Left ventricle myocardium superior (tissue), 1 donor: ENCODE data around the gene ZC3H12A. TPM values are rescaled to one million over a fixed set of nuclear protein-coding genes. Genes with fewer than 3 reads are reported as not detected.
A peak's percentile ranks its signal among the peaks of the same experiment; 100 is the strongest.
"Not testable (repeated sequence)": the region's sequence is repeated elsewhere in the genome, so short reads cannot be mapped to it uniquely, and the experiment has no call there.

Experiments used
- ATAC-seq: fragments of 200-7000 bp; cut with Tn5 transposase; one replicate; pipeline ENCODE4 v1.9.1; 2020; ENCODE audit warnings: mild to moderate bottlenecking, moderate library complexity
- DNase-seq: peaks from one replicate; pipeline ENCODE4 v3.0.0-alpha.2; 2020
- intact Hi-C: fragments of 100-400 bp; cut with micrococcal nuclease; formaldehyde crosslinking; loops from one replicate; pipeline ENCODE4 v1.11.0; 2022
- total RNA-seq: library from RNA; stranded (reverse); fragmentation: NEBNext Ultra II Directional; extraction: Animal tissue kit (Norgen Biotek cat#: 25700); gene quantifications from one replicate; pipeline ENCODE4 v1.2.1, GENCODE V29; 2021
- donor health status: DM: no; HTN: yes; CAD: no; lungs with severe emphysema.

ZC3H12A gene
- total RNA-seq, 1 donor from 2014 or later, result 4.3 TPM

GRCh38 chr1:37486680-37487618 lies 12.6 kb downstream of the ZC3H12A start:
- DNase-seq, result peak; percentile 88
- intact Hi-C loops, result no loop called here
- ATAC-seq, result peak; percentile 73

- intact Hi-C loops, result no loop called here
- no peak for DNase-seq
- no peak for ATAC-seq
These were observed 13.2 kb downstream of the ZC3H12A start for GRCh38 chr1:37487619-37487984.

- intact Hi-C loops, result no loop called here
- ATAC-seq, result no peak
These were observed 19.1 kb downstream of the ZC3H12A start for GRCh38 chr1:37493336-37494098.

GRCh38 chr1:37495875-37496274 lies 21.5 kb downstream of the ZC3H12A start:
- no peak for ATAC-seq
- intact Hi-C loops, result no loop called here
- DNase-seq, result no peak

More at GRCh38 chr1:37493336-37494098, 19.1 kb downstream of the ZC3H12A start:
- no peak for DNase-seq

- intact Hi-C loops, result no loop called here
- no peak for ATAC-seq
These were observed 23.5 kb downstream of the ZC3H12A start for GRCh38 chr1:37497832-37498231.

GRCh38 chr1:37498872-37499617 lies 24.7 kb downstream of the ZC3H12A start:
- intact Hi-C loops, result no loop called here
- DNase-seq, result no peak
- peak; percentile 97 for ATAC-seq

More at GRCh38 chr1:37497832-37498231, 23.5 kb downstream of the ZC3H12A start:
- DNase-seq, result no peak

- intact Hi-C loops, result no loop called here
- ATAC-seq (no peak), DNase-seq (no peak)
These were observed 27.3 kb downstream of the ZC3H12A start for GRCh38 chr1:37501661-37502060.

GRCh38 chr1:37502104-37502503 lies 27.7 kb downstream of the ZC3H12A start:
- DNase-seq (no peak), ATAC-seq (no peak)
- intact Hi-C loops, result no loop called here

GRCh38 chr1:37502791-37503190 lies 28.4 kb downstream of the ZC3H12A start:
- DNase-seq, intact Hi-C loops, ATAC-seq: not testable (repeated sequence)

GRCh38 chr1:37506740-37507139 lies 32.4 kb downstream of the ZC3H12A start:
- intact Hi-C loops, result no loop called here
- DNase-seq (no peak), ATAC-seq (no peak)

- no peak for ATAC-seq
- intact Hi-C loops, result no loop called here
These were observed 34.8 kb downstream of the ZC3H12A start for GRCh38 chr1:37509181-37509580.

GRCh38 chr1:37513795-37514349 lies 39.5 kb downstream of the ZC3H12A start:
- DNase-seq (no peak), ATAC-seq (no peak)
- intact Hi-C loops, result no loop called here

More at GRCh38 chr1:37509181-37509580, 34.8 kb downstream of the ZC3H12A start:
- DNase-seq, result no peak

- intact Hi-C loops, result no loop called here
- ATAC-seq (peak; percentile 99), DNase-seq (peak; percentile 93)
These were observed 40.2 kb downstream of the ZC3H12A start, which contains the start of gene MEAF6 for GRCh38 chr1:37514350-37515184. MEAF6 (minus strand) TSS chr1:37514766; CDS start chr1:37514746, 20 bp downstream.

GRCh38 chr1:37515185-37516034 lies 41.0 kb downstream of the ZC3H12A start:
- intact Hi-C loops, result no loop called here
- ATAC-seq (no peak), DNase-seq (no peak)

GRCh38 chr1:37517569-37517968 lies 43.2 kb downstream of the ZC3H12A start:
- intact Hi-C loops, result no loop called here
- DNase-seq (no peak), ATAC-seq (no peak)

- ATAC-seq, DNase-seq, intact Hi-C loops: not testable (repeated sequence)
These were observed 43.9 kb downstream of the ZC3H12A start for GRCh38 chr1:37518241-37518640.

GRCh38 chr1:37518929-37519328 lies 44.5 kb downstream of the ZC3H12A start:
- ATAC-seq, DNase-seq, intact Hi-C loops: not testable (repeated sequence)
